Heart left ventricle (tissue), 16 donors: ENCODE data around the gene VRK2. TPM values are rescaled to one million over a fixed set of nuclear protein-coding genes. Genes with fewer than 3 reads are reported as not detected.
A peak's percentile ranks its signal among the peaks of the same experiment; 100 is the strongest.

ENCODE experiments used
- ATAC-seq, 4 donors: fragments of 200-7000 bp; cut with Tn5 transposase; one replicate each; pipeline ENCODE4 v1.9.1; 2020 to 2022; ENCODE audit warnings: moderate library complexity in 4 of 4, mild to moderate bottlenecking in 3 of 4, moderate number of reproducible peaks in 1 of 4
- DNase-seq, 5 donors: peaks; one replicate each; pipeline ENCODE4 v3.0.0-alpha.2; 2020
- H3K27ac ChIP-seq, 12 donors: fragments of 200-600 bp; sonication (generic) in 4 of 12; one replicate each; pipeline versions ENCODE4 v1.5.0 to v1.8.0; 2016 to 2022; ENCODE audit warnings: mild to moderate bottlenecking in 2 of 12
- H3K27me3 ChIP-seq, 9 donors: fragments of 200-600 bp; sonication (generic) in 2 of 9; one replicate each; pipeline versions ENCODE4 v1.5.1 to v1.8.0; 2016 to 2022; ENCODE audit warnings: mild to moderate bottlenecking in 3 of 9
- H3K36me3 ChIP-seq, 9 donors: fragments of 200-600 bp; sonication (generic) in 2 of 9; one replicate each; pipeline versions ENCODE4 v1.5.0 to v1.8.0; 2018 to 2022; ENCODE audit warnings: mild to moderate bottlenecking in 2 of 9
- H3K4me1 ChIP-seq, 12 donors: fragments of 200-600 bp; sonication (generic) in 4 of 12; one replicate each; pipeline versions ENCODE4 v1.5.0 to v1.8.0; 2016 to 2022; ENCODE audit warnings: mild to moderate bottlenecking in 3 of 12
- H3K4me3 ChIP-seq, 12 donors: fragments of 200-600 bp; sonication (generic) in 4 of 12; one replicate each; pipeline versions ENCODE4 v1.5.0 to v1.8.0; 2017 to 2022; ENCODE audit warnings: mild to moderate bottlenecking in 9 of 12, moderate library complexity in 4 of 12
- H3K9me3 ChIP-seq, 12 donors: fragments of 200-600 bp; sonication (generic) in 4 of 12; one replicate each; pipeline versions ENCODE4 v1.5.0 to v1.8.0; 2016 to 2022; ENCODE audit warnings: mild to moderate bottlenecking in 1 of 12
- POLR2A ChIP-seq, 2 donors: fragments of 450-650 bp; IDR thresholded peaks; one replicate each; pipeline ENCODE4 v1.6.1; 2017; ENCODE audit warnings: antibody characterized with exemption in 2 of 2, mild to moderate bottlenecking in 2 of 2, moderate library complexity in 2 of 2
- WGBS, 4 donors: extraction: QIAGEN DNeasy Blood & Tissue Kit in 2 of 4; methylation state at CpG; one replicate each; pipeline versions ENCODE4 v1.1.5 to v1.1.7; 2013 to 2018; 5-methylcytosine and 5-hydroxymethylcytosine counted together
- intact Hi-C, 10 donors: fragments of 100-400 bp; cut with DNase I; formaldehyde crosslinking; loops; one replicate each; pipeline versions ENCODE4 v1.11.1 to v1.14.2; 2022
- polyA plus RNA-seq, 2 donors: library from polyadenylated mRNA; stranded (reverse); fragments of 200-250 nt; gene quantifications; one replicate each; pipeline ENCODE4 v1.2.3, GENCODE V29; 2013
- total RNA-seq, 9 donors: library from RNA; depleted of rRNA in 2 of 9; stranded (reverse); fragments of >200 nt in 2 of 9; fragmentation: NEBNext Ultra II Directional in 3 of 9; extraction: Animal tissue kit (Norgen Biotek cat#: 25700) in 3 of 9; gene quantifications; one replicate each; pipeline versions ENCODE4 v1.1.0 to v1.2.4, GENCODE V29; 2016 to 2023
- TF ChIP-seq, protein P1 (sequence below), 12 donors: fragments of 200-600 bp; sonication (generic) in 4 of 12; IDR thresholded peaks; one replicate each; pipeline versions ENCODE4 v1.5.0 to v1.8.0; 2018 to 2022; ENCODE audit warnings: antibody characterized with exemption in 12 of 12, mild to moderate bottlenecking in 5 of 12
- donor health status: ischemic (EF 13 %, LVEDD 7.1; RV severe dilation, severe dysfunction).
- donor health status: healthy with polysubstance abuse.
- donor health status: DM: no; HTN: yes; CAD: no.
- donor health status: DM: no; HTN: no; CAD: no.
- donor health status: ischemic (EF 25% LVEDD 6.9; RV normal size, moderate dysfunction).
- donor health status: ischemic (EF 25% LVEDD 5.7; RV mildly dilated, moderate dysfunction).
- donor health status: healthy.
- donor health status: DM: yes; HTN: yes; CAD: no.
- donor health status: ischemic (EF 35%, LVEDD 5.7; RV mildly dilated, moderate dysfunction).
- donor health status: nonischemic (EF 11% LVEDD 7.7; RV severe dilation, severe dysfunction).
- donor health status: DM: yes; HTN: yes; CAD: no.
- donor health status: PGD.
- donor health status: ischemic (EF 29% LVEDD 5.4; RV normal size, mild dysfunction).
- donor health status: nonischemic (EF 23%, LVEDD 6.1; RV moderate dilation, normal function).

The VRK2 gene
- total and polyA plus RNA-seq, 11 donors: 8.0 to 35.0 (median 26.8) TPM

DNA sequence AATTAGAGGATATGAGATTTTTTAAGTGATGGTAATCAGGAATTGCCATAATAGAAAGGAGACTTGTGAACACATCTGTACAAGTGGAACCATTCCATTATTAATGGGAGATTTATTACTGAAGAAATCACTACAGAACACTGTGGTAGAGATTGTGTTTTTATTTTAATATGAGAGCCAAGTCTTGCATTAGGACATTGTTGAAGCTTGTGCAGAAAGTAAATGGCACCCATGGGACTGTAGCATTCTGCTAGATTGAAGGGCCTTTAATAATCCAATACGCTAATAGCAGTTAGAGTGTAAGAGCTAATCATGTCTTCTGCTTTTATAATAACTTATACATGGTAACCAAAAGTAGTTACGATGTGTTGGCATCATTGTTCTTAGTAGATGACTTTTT lies 83.6 kb downstream of the VRK2 start:
- no peak for DNase-seq
- peaks cover 0 to 13% (median 0%) of the 10 kb centered on the region in 12 donors for H3K4me1 ChIP-seq
- H3K27me3 ChIP-seq: no peaks in the 10 kb centered on the region
- intact Hi-C loops: loop anchor here in 2 of 10 donors (10.0 kb wide), 1 partner anchor 85 kb away; the partner anchor contains the start of gene VRK2 (in 2 of the 2)
- H3K27ac ChIP-seq: no peak overlapping the region
- peak in 1 of 4 donors; percentile 35 for ATAC-seq
- WGBS, 4 donors: 77 to 88% (median 81%) methylated on average over 2 of the region's 2 CpGs
- TF ChIP-seq, protein P1, sequence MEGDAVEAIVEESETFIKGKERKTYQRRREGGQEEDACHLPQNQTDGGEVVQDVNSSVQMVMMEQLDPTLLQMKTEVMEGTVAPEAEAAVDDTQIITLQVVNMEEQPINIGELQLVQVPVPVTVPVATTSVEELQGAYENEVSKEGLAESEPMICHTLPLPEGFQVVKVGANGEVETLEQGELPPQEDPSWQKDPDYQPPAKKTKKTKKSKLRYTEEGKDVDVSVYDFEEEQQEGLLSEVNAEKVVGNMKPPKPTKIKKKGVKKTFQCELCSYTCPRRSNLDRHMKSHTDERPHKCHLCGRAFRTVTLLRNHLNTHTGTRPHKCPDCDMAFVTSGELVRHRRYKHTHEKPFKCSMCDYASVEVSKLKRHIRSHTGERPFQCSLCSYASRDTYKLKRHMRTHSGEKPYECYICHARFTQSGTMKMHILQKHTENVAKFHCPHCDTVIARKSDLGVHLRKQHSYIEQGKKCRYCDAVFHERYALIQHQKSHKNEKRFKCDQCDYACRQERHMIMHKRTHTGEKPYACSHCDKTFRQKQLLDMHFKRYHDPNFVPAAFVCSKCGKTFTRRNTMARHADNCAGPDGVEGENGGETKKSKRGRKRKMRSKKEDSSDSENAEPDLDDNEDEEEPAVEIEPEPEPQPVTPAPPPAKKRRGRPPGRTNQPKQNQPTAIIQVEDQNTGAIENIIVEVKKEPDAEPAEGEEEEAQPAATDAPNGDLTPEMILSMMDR (IDR thresholded peaks at IDR 0.05): no peak
- no peak for TF ChIP-seq POLR2A (IDR thresholded peaks at IDR 0.05)
- H3K4me3 ChIP-seq: no peak overlapping the region
- H3K36me3 ChIP-seq: peaks cover 0 to 28% (median 15%) of the 10 kb centered on the region in 9 donors
- H3K9me3 ChIP-seq: no peaks in the 10 kb centered on the region

GRCh38 chr2:58131191-58132011 lies 84.8 kb downstream of the VRK2 start:
- intact Hi-C loops: loop anchor here in 2 of 10 donors (10.0 kb wide), 1 partner anchor 87 kb away; the partner anchor contains the start of gene VRK2 (in 2 of the 2)
- ATAC-seq: peak; percentile 26 to 90 (median 45)
- H3K4me3 ChIP-seq: no peak overlapping the region

DNA sequence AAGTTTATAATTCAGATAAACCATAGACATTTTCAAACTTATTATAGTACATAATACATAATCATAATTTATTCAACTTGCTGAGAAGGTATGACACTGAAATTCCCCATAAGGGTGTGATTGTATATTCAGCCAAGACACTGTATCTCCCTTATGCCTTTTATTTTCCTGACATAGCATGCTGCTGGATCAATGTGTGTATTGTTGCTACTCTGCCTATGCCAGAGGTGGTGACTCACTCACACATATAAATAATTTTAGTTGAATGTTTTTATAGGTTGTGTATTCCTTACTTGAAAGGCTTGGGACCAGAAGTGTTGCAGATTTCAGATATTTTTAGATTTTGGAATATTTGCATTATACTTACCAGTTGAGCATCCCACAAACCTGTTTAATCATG lies 86.8 kb downstream of the VRK2 start:
- peaks cover 0 to 23% (median 15%) of the 10 kb centered on the region in 9 donors for H3K36me3 ChIP-seq
- peaks cover 0 to 26% (median 8%) of the 10 kb centered on the region in 12 donors for H3K4me1 ChIP-seq
- no peaks in the 10 kb centered on the region for H3K9me3 ChIP-seq
- DNase-seq (no peak), ATAC-seq (no peak)
- intact Hi-C loops: loop anchor here in 2 of 10 donors (10.0 kb wide), 1 partner anchor 89 kb away; the partner anchor contains the start of gene VRK2 (in 2 of the 2)
- H3K27me3 ChIP-seq: no peaks in the 10 kb centered on the region
- TF ChIP-seq POLR2A (IDR thresholded peaks at IDR 0.05): no peak
- TF ChIP-seq, protein P1 (IDR thresholded peaks at IDR 0.05): no peak
- no peak overlapping the region for H3K27ac ChIP-seq
- H3K4me3 ChIP-seq: no peak overlapping the region

More at GRCh38 chr2:58131191-58132011, 84.8 kb downstream of the VRK2 start:
- Histone ChIP-seq H3K36me3 (peaks cover 0 to 23% (median 15%) of the 10 kb centered on the region in 9 donors), H3K27me3 (no peaks in the 10 kb centered on the region), H3K4me1 (peaks cover 0 to 13% (median 0%) of the 10 kb centered on the region in 12 donors), H3K9me3 (no peaks in the 10 kb centered on the region), H3K27ac (peak overlapping the region in 2 of 12 donors; percentile 3 to 15)
- DNase-seq: peak in 4 of 5 donors; percentile 38 to 59 (median 42)
- 67 to 71% (median 70%) methylated on average over 5 of the region's 5 CpGs for WGBS, 4 donors
- TF ChIP-seq, protein P1 (IDR thresholded peaks at IDR 0.05): peak in 6 of 12 donors; percentile 11 to 43 (median 34)
- no peak for TF ChIP-seq POLR2A (IDR thresholded peaks at IDR 0.05)

DNA sequence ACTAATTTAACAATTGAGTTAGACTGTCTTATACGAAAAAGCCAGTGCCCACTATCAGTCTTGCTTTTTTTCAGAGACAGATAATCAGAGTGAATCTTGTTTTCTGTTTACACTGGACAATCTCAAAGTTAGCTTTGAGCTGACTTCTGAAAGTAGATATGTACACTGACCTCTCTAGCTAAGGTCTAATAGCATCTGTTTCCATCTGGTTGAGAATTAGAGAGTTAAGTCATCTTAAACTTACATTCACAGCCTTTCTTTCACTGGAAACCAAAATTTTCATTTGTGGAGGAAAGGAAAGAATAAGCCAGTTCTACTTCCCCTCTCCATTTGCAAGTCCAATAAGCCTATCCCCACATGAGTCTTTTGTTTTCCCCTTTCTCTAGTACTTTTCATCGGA lies 89.3 kb downstream of the VRK2 start:
- WGBS, 4 donors: 64 to 69% (median 66%) methylated on average over 2 of the region's 2 CpGs
- peaks cover 0 to 34% (median 20%) of the 10 kb centered on the region in 9 donors for H3K36me3 ChIP-seq
- no peak overlapping the region for H3K4me3 ChIP-seq
- no peak for TF ChIP-seq POLR2A (IDR thresholded peaks at IDR 0.05)
- TF ChIP-seq, protein P1 (IDR thresholded peaks at IDR 0.05): no peak
- no peak overlapping the region for H3K27ac ChIP-seq
- ATAC-seq (no peak), DNase-seq (no peak)
- no peaks in the 10 kb centered on the region for H3K9me3 ChIP-seq
- no peaks in the 10 kb centered on the region for H3K27me3 ChIP-seq
- intact Hi-C loops: loop anchor here in 2 of 10 donors (10.0 kb wide), 1 partner anchor 91 kb away; the partner anchor contains the start of gene VRK2 (in 2 of the 2)
- peaks cover 0 to 26% (median 8%) of the 10 kb centered on the region in 12 donors for H3K4me1 ChIP-seq
